ENCODE results near the gene ADPRS.

ADPRS gene

DNA sequence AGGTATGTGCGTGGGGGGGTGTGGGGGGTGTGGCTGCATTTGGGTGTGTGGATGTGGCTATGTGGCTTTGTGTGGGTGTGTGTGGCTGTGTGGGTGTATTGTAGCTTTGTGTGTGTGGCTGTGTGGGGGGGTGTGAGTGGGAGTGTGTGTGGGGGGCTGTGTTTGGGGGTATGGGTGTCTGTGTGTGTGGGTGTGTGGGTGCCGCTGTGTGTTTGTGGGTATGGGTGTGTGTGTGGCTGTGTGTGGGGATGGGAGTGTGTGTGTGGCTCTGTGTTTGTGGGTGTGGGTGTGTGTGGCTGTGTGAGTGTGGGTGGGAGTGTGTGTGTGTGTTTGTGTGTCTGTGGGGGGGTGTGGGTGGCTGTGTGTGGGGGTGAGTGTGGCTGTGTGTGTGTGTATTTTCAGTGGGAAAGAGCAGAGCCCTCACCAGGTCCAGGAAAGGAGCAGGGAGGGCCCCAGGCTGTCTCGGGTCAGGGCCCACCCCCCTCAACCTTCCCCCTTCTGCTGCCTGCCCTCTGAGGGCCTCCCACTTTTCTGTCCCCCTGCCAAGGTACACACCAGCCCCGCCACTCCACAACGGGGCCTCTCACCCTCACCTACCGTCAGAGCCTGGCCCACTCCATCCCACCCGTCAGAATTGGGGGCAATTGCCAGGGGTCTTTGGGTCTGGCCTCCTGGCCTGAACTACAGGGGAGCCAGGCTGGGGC is 38.3 kb downstream of the ADPRS start:
- no peaks in the 10 kb centered on the region for H3K27me3 ChIP-seq (ENCODE audit: insufficient read depth, low read depth, severe bottlenecking)
- DNase-seq: no peak
- no peaks in the 10 kb centered on the region for H3K36me3 ChIP-seq
- peaks cover 3% of the 10 kb centered on the region for H3K9me3 ChIP-seq (ENCODE audit: severe bottlenecking)
- H3K27ac ChIP-seq: no peak overlapping the region
- no peak for TF ChIP-seq CTCF (IDR thresholded peaks at IDR 0.05; ENCODE audit: low read depth, low read length)
- H3K4me3 ChIP-seq (ENCODE audit: low read depth, low read length): no peak overlapping the region

- H3K9me3 ChIP-seq (ENCODE audit: severe bottlenecking): peaks cover 3% of the 10 kb centered on the region
- H3K27ac ChIP-seq: no peak overlapping the region
- TF ChIP-seq CTCF (IDR thresholded peaks at IDR 0.05; ENCODE audit: low read depth, low read length): no peak
- DNase-seq: no peak
- H3K4me3 ChIP-seq (ENCODE audit: low read depth, low read length): no peak overlapping the region
- no peaks in the 10 kb centered on the region for H3K36me3 ChIP-seq
- H3K27me3 ChIP-seq (ENCODE audit: insufficient read depth, low read depth, severe bottlenecking): no peaks in the 10 kb centered on the region
Measured at GRCh38 chr1:36128126-36128904, 39.6 kb downstream of the ADPRS start.

DNA sequence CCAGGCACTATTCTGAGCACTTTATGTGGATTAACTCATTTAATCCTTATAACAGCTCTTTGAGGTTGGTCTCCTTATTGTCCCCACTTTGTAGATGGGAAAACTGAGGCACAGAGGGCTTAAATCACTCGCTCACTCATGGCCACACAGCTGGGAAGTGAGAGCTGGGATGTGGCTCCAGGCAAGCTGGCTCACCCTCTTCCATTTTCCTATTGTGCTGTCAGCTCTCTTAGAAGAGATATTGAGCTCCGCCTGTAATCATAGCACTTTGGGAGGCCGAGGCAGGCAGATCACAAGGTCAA is 40.2 kb downstream of the ADPRS start:
- Histone ChIP-seq H3K9me3 (ENCODE audit: severe bottlenecking) (peaks cover 3% of the 10 kb centered on the region), H3K27ac (no peak overlapping the region), H3K36me3 (no peaks in the 10 kb centered on the region), H3K4me3 (ENCODE audit: low read depth, low read length) (no peak overlapping the region), H3K27me3 (ENCODE audit: insufficient read depth, low read depth, severe bottlenecking) (no peaks in the 10 kb centered on the region)
- no peak for DNase-seq
- TF ChIP-seq CTCF (IDR thresholded peaks at IDR 0.05; ENCODE audit: low read depth, low read length): no peak

DNA sequence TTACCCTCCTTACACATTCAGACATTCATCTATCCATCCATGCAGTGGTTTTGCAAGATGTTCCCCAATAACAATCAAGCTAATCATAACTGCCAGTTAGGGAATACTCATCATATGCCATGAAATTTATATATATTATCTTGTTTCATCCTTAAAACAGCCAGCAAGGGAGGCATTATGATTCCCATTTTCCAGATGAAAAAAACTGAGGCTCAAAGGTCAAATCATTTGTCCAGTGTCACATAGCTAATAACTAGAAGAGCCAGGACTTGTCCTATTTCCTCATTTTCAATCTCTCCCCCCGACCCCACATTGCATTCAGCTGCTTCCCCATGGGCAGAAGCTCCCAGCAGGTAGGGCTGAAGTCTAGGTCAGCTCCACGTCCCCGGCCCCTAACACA is 43.3 kb downstream of the ADPRS start:
- no peak for TF ChIP-seq CTCF (IDR thresholded peaks at IDR 0.05; ENCODE audit: low read depth, low read length)
- H3K9me3 ChIP-seq (ENCODE audit: severe bottlenecking): peaks cover 3% of the 10 kb centered on the region
- no peak overlapping the region for H3K4me3 ChIP-seq (ENCODE audit: low read depth, low read length)
- peaks cover 9% of the 10 kb centered on the region for H3K36me3 ChIP-seq
- no peaks in the 10 kb centered on the region for H3K27me3 ChIP-seq (ENCODE audit: insufficient read depth, low read depth, severe bottlenecking)
- H3K27ac ChIP-seq: no peak overlapping the region
- no peak for DNase-seq

- no peak for TF ChIP-seq CTCF (IDR thresholded peaks at IDR 0.05; ENCODE audit: low read depth, low read length)
Measured at GRCh38 chr1:36133484-36133883, 44.8 kb downstream of the ADPRS start.

More at GRCh38 chr1:36133484-36133883, 44.8 kb downstream of the ADPRS start:
- H3K27me3 ChIP-seq (ENCODE audit: insufficient read depth, low read depth, severe bottlenecking): no peaks in the 10 kb centered on the region
- peaks cover 3% of the 10 kb centered on the region for H3K9me3 ChIP-seq (ENCODE audit: severe bottlenecking)
- no peak overlapping the region for H3K4me3 ChIP-seq (ENCODE audit: low read depth, low read length)
- no peak overlapping the region for H3K27ac ChIP-seq
- peaks cover 24% of the 10 kb centered on the region for H3K36me3 ChIP-seq
- DNase-seq: no peak
